Measurements from ENCODE around the gene SEMA3C.

Gene SEMA3C

GRCh38 chr7:80770061-80770460 lies 148.8 kb downstream of the SEMA3C start:
- in situ Hi-C loops (cut with MboI; ENCODE audit: low sequenced_read_pairs, unreplicated experiment): no loop called here
- TF ChIP-seq CTCF (IDR thresholded peaks at IDR 0.05; ENCODE audit: borderline replicate concordance, control extremely low read depth, extremely low read depth, insufficient read depth, missing control alignments): no peak
- DNase-seq (ENCODE audit: low spot score): no peak

GRCh38 chr7:80768756-80769155 lies 150.1 kb downstream of the SEMA3C start:
- no peak for TF ChIP-seq CTCF (IDR thresholded peaks at IDR 0.05; ENCODE audit: borderline replicate concordance, control extremely low read depth, extremely low read depth, insufficient read depth, missing control alignments)
- in situ Hi-C loops (cut with MboI; ENCODE audit: low sequenced_read_pairs, unreplicated experiment): no loop called here
- DNase-seq (ENCODE audit: low spot score): no peak

- DNase-seq (ENCODE audit: low spot score): no peak
- TF ChIP-seq CTCF (IDR thresholded peaks at IDR 0.05; ENCODE audit: borderline replicate concordance, control extremely low read depth, extremely low read depth, insufficient read depth, missing control alignments): no peak
- in situ Hi-C loops (cut with MboI; ENCODE audit: low sequenced_read_pairs, unreplicated experiment): no loop called here
Measured at GRCh38 chr7:80767654-80768053, 151.2 kb downstream of the SEMA3C start.

- in situ Hi-C loops (cut with MboI; ENCODE audit: low sequenced_read_pairs, unreplicated experiment): no loop called here
- no peak for TF ChIP-seq CTCF (IDR thresholded peaks at IDR 0.05; ENCODE audit: borderline replicate concordance, control extremely low read depth, extremely low read depth, insufficient read depth, missing control alignments)
- no peak for DNase-seq (ENCODE audit: low spot score)
Measured at GRCh38 chr7:80766724-80767123, 152.1 kb downstream of the SEMA3C start.

- DNase-seq (ENCODE audit: low spot score): no peak
- in situ Hi-C loops (cut with MboI; ENCODE audit: low sequenced_read_pairs, unreplicated experiment): no loop called here
- TF ChIP-seq CTCF (IDR thresholded peaks at IDR 0.05; ENCODE audit: borderline replicate concordance, control extremely low read depth, extremely low read depth, insufficient read depth, missing control alignments): no peak
Measured at GRCh38 chr7:80764132-80764531, 154.7 kb downstream of the SEMA3C start.

- TF ChIP-seq CTCF (IDR thresholded peaks at IDR 0.05; ENCODE audit: borderline replicate concordance, control extremely low read depth, extremely low read depth, insufficient read depth, missing control alignments): no peak
- DNase-seq (ENCODE audit: low spot score): no peak
- in situ Hi-C loops (cut with MboI; ENCODE audit: low sequenced_read_pairs, unreplicated experiment): no loop called here
Measured at GRCh38 chr7:80763704-80764103, 155.1 kb downstream of the SEMA3C start.

- in situ Hi-C loops (cut with MboI; ENCODE audit: low sequenced_read_pairs, unreplicated experiment): no loop called here
- no peak for TF ChIP-seq CTCF (IDR thresholded peaks at IDR 0.05; ENCODE audit: borderline replicate concordance, control extremely low read depth, extremely low read depth, insufficient read depth, missing control alignments)
- DNase-seq (ENCODE audit: low spot score): no peak
Measured at GRCh38 chr7:80763289-80763688, 155.6 kb downstream of the SEMA3C start.

Measured in GM13976 (cell line).